ENCODE data around the gene CAMK2D.

- TF ChIP-seq CTCF (conservative IDR thresholded peaks at IDR 0.05) = no peak
- TF ChIP-seq EZH2 (IDR thresholded peaks at IDR 0.05; ENCODE audit: low read depth) = no peak
These were observed 21.8 kb upstream of the CAMK2D start for GRCh38 chr4:113783289-113783688.

All from PC-9 (cell line).